ENCODE results near the gene HECW1. TPM values are rescaled to one million over a fixed set of nuclear protein-coding genes. Genes with fewer than 3 reads are reported as not detected.

Gene HECW1
- total RNA-seq, 1 donor from 2014 or later = 68.7 TPM

DNA sequence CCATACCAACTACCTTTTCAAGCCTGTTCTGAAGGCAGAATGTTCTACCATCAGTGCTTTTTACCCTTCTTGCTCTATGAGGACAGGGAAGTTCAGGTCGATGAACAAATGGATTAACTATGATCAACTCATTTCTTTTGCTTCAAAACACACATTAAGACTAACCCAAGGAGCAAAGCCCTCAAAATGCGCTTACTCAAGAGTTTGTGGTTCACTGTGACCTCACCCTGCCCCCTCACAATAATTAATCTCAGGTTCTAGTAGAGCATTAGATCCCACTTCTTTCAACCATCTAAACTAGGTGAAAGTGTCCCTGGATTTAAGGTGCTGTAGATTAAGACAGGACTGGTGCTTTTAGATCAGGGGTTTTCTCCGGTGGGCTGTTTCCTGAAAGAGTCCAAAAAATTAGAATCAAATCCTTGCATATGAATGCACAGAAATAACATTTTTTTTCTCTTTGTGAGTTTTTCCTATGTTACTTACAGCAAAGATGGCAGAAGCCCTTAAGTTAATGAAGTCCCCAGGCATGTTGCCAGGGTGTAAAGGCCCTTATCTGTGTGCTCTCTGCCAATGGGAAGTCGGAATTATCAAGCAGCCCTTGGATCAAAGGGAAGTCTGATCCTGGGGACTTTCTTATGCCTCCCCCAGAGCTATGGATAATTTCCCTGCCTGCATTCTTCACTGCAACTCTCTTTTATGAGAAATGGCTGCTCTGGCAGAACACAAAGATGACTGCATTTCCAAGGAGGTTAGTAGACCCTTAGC, 264.9 kb downstream of the HECW1 start:
- H3K27me3 Mint-ChIP-seq (ENCODE audit: unreplicated experiment) = no peaks in the 10 kb centered on the region
- H3K27ac Mint-ChIP-seq (ENCODE audit: unreplicated experiment) = no peak overlapping the region
- TF ChIP-seq, protein P1, sequence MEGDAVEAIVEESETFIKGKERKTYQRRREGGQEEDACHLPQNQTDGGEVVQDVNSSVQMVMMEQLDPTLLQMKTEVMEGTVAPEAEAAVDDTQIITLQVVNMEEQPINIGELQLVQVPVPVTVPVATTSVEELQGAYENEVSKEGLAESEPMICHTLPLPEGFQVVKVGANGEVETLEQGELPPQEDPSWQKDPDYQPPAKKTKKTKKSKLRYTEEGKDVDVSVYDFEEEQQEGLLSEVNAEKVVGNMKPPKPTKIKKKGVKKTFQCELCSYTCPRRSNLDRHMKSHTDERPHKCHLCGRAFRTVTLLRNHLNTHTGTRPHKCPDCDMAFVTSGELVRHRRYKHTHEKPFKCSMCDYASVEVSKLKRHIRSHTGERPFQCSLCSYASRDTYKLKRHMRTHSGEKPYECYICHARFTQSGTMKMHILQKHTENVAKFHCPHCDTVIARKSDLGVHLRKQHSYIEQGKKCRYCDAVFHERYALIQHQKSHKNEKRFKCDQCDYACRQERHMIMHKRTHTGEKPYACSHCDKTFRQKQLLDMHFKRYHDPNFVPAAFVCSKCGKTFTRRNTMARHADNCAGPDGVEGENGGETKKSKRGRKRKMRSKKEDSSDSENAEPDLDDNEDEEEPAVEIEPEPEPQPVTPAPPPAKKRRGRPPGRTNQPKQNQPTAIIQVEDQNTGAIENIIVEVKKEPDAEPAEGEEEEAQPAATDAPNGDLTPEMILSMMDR (IDR thresholded peaks at IDR 0.05; ENCODE audit: partially characterized antibody, unreplicated experiment) = no peak

DNA sequence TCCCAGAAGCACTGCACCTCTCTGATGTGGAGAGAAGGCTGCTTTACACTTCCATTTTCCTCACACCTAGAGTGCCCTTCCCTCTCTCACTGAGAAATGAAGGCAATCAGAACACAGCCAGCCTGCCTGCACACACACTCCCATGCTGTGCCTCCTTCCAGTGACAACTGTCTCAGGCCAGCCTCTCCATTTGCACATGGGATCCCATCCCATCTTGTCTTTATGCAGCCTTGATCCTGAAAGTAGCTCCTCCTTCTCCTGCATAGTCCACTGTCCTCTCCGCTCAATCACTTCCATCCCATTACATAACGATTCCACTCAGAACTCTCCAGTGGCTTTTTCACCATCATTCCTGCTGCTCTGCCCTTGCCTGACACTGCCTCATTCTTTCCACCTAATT, 266.8 kb downstream of the HECW1 start:
- H3K4me1 Mint-ChIP-seq (ENCODE audit: low read depth, unreplicated experiment) = peaks cover 9% of the 10 kb centered on the region
- no peak overlapping the region for H3K4me3 Mint-ChIP-seq (ENCODE audit: unreplicated experiment)
- H3K9me3 Mint-ChIP-seq (ENCODE audit: unreplicated experiment) = peaks cover 5% of the 10 kb centered on the region
- H3K27me3 Mint-ChIP-seq (ENCODE audit: unreplicated experiment) = no peaks in the 10 kb centered on the region
- H3K27ac Mint-ChIP-seq (ENCODE audit: unreplicated experiment) = peak overlapping the region; percentile 7
- H3K36me3 Mint-ChIP-seq (ENCODE audit: unreplicated experiment) = no peaks in the 10 kb centered on the region
- no peak for DNase-seq
- TF ChIP-seq, protein P1 (IDR thresholded peaks at IDR 0.05; ENCODE audit: partially characterized antibody, unreplicated experiment) = no peak

More for the DNA sequence above, 264.9 kb downstream of the HECW1 start:
- no peak overlapping the region for H3K4me3 Mint-ChIP-seq (ENCODE audit: unreplicated experiment)
- H3K9me3 Mint-ChIP-seq (ENCODE audit: unreplicated experiment) = peaks cover 5% of the 10 kb centered on the region
- H3K4me1 Mint-ChIP-seq (ENCODE audit: low read depth, unreplicated experiment) = peaks cover 16% of the 10 kb centered on the region
- DNase-seq = no peak
- H3K36me3 Mint-ChIP-seq (ENCODE audit: unreplicated experiment) = peaks cover 6% of the 10 kb centered on the region

DNA sequence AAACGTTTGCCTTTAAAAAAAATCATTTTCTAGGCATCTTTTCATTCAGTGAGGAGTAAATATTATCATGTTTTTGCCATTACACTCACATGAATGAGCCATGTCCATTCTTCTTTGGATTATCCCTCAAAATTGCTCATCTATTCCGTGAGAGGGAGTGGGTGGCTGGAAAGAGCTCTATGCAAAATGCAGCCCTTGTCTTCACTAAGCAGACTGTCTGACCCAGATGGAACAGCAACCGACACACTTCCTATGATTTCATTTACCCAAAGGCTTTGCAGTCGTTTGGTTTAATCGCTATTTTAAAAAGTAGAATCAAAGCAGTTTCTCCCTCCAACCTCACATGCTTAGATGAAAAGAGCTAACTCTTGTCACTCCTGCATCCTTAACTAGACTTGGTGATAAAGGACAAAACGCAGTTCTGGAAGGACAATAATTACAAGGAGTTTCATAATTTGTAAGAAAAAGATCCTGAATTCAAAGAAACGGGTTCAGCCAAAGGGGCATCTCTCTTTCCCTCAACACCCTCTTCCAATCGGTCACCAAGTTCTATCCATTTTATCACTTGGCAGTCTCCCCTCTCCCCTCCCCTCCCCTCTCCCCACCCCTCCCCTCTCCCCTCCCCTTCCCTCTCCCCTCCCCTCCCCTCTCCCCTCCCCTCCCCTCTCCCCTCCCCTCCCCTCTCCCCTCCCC, 272.3 kb downstream of the HECW1 start:
- Mint-ChIP-seq H3K4me3 (ENCODE audit: unreplicated experiment) (no peak overlapping the region), H3K27me3 (ENCODE audit: unreplicated experiment) (peaks cover 2% of the 10 kb centered on the region), H3K36me3 (ENCODE audit: unreplicated experiment) (peaks cover 2% of the 10 kb centered on the region), H3K27ac (ENCODE audit: unreplicated experiment) (no peak overlapping the region), H3K9me3 (ENCODE audit: unreplicated experiment) (peaks cover 4% of the 10 kb centered on the region), H3K4me1 (ENCODE audit: low read depth, unreplicated experiment) (peaks cover 2% of the 10 kb centered on the region)
- TF ChIP-seq, protein P1 (IDR thresholded peaks at IDR 0.05; ENCODE audit: partially characterized antibody, unreplicated experiment) = no peak
- DNase-seq = no peak

DNA sequence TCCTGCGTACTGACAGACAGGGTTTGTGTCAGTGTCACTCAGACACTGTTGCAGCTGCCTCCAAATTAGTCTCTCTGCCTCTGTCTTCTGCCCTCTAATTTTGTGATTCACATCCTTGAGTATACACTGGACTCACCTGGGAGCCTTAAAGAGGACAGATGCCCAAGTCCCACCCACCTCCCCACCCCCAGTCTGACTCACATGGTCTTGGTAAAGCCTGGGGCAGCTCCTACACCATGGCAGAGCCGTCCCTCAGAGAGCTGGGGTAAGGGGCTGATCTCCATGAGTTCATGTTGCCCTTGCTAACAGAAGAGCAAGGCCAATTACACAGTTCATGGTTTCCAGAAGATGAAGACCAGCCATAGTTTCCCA, 272.8 kb downstream of the HECW1 start:
- TF ChIP-seq, protein P1 (IDR thresholded peaks at IDR 0.05; ENCODE audit: partially characterized antibody, unreplicated experiment) = no peak
- peaks cover 2% of the 10 kb centered on the region for H3K4me1 Mint-ChIP-seq (ENCODE audit: low read depth, unreplicated experiment)
- H3K27ac Mint-ChIP-seq (ENCODE audit: unreplicated experiment) = no peak overlapping the region
- peaks cover 6% of the 10 kb centered on the region for H3K36me3 Mint-ChIP-seq (ENCODE audit: unreplicated experiment)
- peaks cover 4% of the 10 kb centered on the region for H3K9me3 Mint-ChIP-seq (ENCODE audit: unreplicated experiment)
- peaks cover 2% of the 10 kb centered on the region for H3K27me3 Mint-ChIP-seq (ENCODE audit: unreplicated experiment)
- no peak for DNase-seq
- H3K4me3 Mint-ChIP-seq (ENCODE audit: unreplicated experiment) = no peak overlapping the region

DNA sequence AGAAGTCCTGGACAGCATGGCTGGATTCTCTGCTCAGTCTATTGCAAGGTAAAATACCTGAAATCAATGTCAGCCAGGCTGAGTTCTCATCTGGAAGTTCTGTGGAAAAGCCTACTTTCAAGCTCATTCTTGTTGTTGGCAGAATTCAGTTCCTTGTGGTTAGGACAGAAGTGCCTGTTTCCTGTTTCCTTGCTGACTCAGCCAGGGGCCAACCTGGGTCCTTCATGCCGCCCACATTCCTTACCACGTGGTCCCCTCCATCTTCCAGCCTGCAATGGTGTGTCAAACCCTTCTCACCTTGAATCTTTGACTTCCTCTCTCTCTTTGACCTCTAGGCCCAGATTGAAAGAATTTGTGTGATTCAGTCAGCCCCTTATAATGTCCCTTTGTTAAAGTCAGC, 273.4 kb downstream of the HECW1 start:
- H3K4me3 Mint-ChIP-seq (ENCODE audit: unreplicated experiment) = no peak overlapping the region
- H3K27ac Mint-ChIP-seq (ENCODE audit: unreplicated experiment) = no peak overlapping the region
- peaks cover 4% of the 10 kb centered on the region for H3K9me3 Mint-ChIP-seq (ENCODE audit: unreplicated experiment)
- H3K4me1 Mint-ChIP-seq (ENCODE audit: low read depth, unreplicated experiment) = peaks cover 2% of the 10 kb centered on the region
- TF ChIP-seq, protein P1 (IDR thresholded peaks at IDR 0.05; ENCODE audit: partially characterized antibody, unreplicated experiment) = no peak
- peaks cover 9% of the 10 kb centered on the region for H3K36me3 Mint-ChIP-seq (ENCODE audit: unreplicated experiment)
- peaks cover 2% of the 10 kb centered on the region for H3K27me3 Mint-ChIP-seq (ENCODE audit: unreplicated experiment)
- no peak for DNase-seq

All from glutamatergic neuron (in vitro differentiated cells).